H1 (cell line): Measurements from ENCODE around the gene GPN2. TPM values are rescaled to one million over a fixed set of nuclear protein-coding genes. Genes with fewer than 3 reads are reported as not detected.

Experiments used
- CTCF ChIA-PET: fragments of 300-600 bp; sonication (Branson Sonifier 250); formaldehyde crosslinking; loops from one replicate; lab custom pipeline; 2021; ENCODE audit not compliant: partially characterized antibody; lab: Charles Lee
- POLR2A ChIA-PET: fragments of 300-600 bp; sonication (Branson Sonifier 250); formaldehyde crosslinking; loops from one replicate; lab custom pipeline; 2021; ENCODE audit warnings: inconsistent platforms; ENCODE audit not compliant: partially characterized antibody; lab: Charles Lee
- DNase-seq, 2 experiments: peaks; one replicate each; pipeline versions ENCODE4 v3.0.0 to v3.0.0-alpha.2; 2010 to 2022; ENCODE audit warnings: low spot score in 2 of 2, low read depth in 1 of 2, mixed read lengths in 1 of 2
- FAIRE-seq: peaks from 2 replicates; lab custom pipeline; 2011; peaks lifted over from hg19 to GRCh38; lab: Jason Lieb, UNC
- H2AFZ ChIP-seq: 2 replicates; pipeline ENCODE4 v1.8.1; 2012; ENCODE audit warnings: low read length, inconsistent platforms
- H2AK5ac ChIP-seq: 2 replicates; pipeline ENCODE4 v1.6.1; 2013; ENCODE audit warnings: low read depth, low read length
- H2BK120ac ChIP-seq: replicated peaks from 2 replicates; pipeline ENCODE3; 2013; ENCODE audit warnings: low read depth, low read length, inconsistent platforms
- H2BK12ac ChIP-seq: 2 replicates; pipeline ENCODE4 v1.6.1; 2013; ENCODE audit warnings: low read depth, low read length
- H2BK15ac ChIP-seq: 2 replicates; pipeline ENCODE4 v1.6.1; 2013; ENCODE audit warnings: low read length
- H2BK20ac ChIP-seq: 2 replicates; pipeline ENCODE4 v1.6.1; 2013; ENCODE audit warnings: low read length
- H2BK5ac ChIP-seq: 2 replicates; pipeline ENCODE4 v1.6.1; 2013; ENCODE audit warnings: low read depth, low read length
- H3K14ac ChIP-seq: 2 replicates; pipeline ENCODE4 v1.6.1; 2013; ENCODE audit warnings: inconsistent platforms; ENCODE audit not compliant: insufficient read length
- H3K18ac ChIP-seq: 2 replicates; pipeline ENCODE4 v1.6.1; 2013; ENCODE audit warnings: low read length; ENCODE audit errors: extremely low read depth
- H3K23ac ChIP-seq: 2 replicates; pipeline ENCODE4 v1.6.1; 2013; ENCODE audit warnings: inconsistent platforms; ENCODE audit not compliant: insufficient read length
- H3K23me2 ChIP-seq: 2 replicates; pipeline ENCODE4 v1.6.1; 2013; ENCODE audit warnings: low read depth, low read length
- H3K27ac ChIP-seq: 2 replicates; pipeline ENCODE4 v1.6.1; 2011; ENCODE audit warnings: low read depth, low read length, inconsistent platforms
- H3K27me3 ChIP-seq, 4 experiments: replicated peaks in 1 of 4; 1 replicate in 1 of 4; 2 replicates in 3 of 4; pipeline versions ENCODE4 v1.6.1 to v1.8.1; 2011 to 2013; ENCODE audit warnings: low read length in 3 of 4, mild to moderate bottlenecking in 3 of 4, inconsistent platforms in 2 of 4, mixed read lengths in 2 of 4, moderate library complexity in 1 of 4; ENCODE audit not compliant: control insufficient read depth in 3 of 4, insufficient read depth in 3 of 4; ENCODE audit errors: extremely low read depth in 1 of 4
- H3K36me3 ChIP-seq, 4 experiments: 2 replicates each; pipeline versions ENCODE4 v1.6.1 to v1.8.1; 2011 to 2013; ENCODE audit warnings: mild to moderate bottlenecking in 4 of 4, low read length in 3 of 4, moderate library complexity in 2 of 4, control low read depth in 1 of 4, inconsistent platforms in 1 of 4; ENCODE audit not compliant: insufficient read depth in 4 of 4, control insufficient read depth in 2 of 4
- H3K4ac ChIP-seq: replicated peaks from 2 replicates; pipeline ENCODE3; 2013; ENCODE audit warnings: low read length, low read depth, mixed read lengths, inconsistent platforms; ENCODE audit not compliant: insufficient read length
- H3K4me1 ChIP-seq, 4 experiments: replicated peaks in 1 of 4; 1 replicate in 1 of 4; 2 replicates in 3 of 4; pipeline versions ENCODE4 v1.6.1 to v1.8.1; 2011 to 2013; ENCODE audit warnings: low read length in 3 of 4, inconsistent platforms in 2 of 4, mixed read lengths in 1 of 4; ENCODE audit not compliant: insufficient read depth in 4 of 4, control insufficient read depth in 3 of 4
- H3K4me2 ChIP-seq, 2 experiments: 2 replicates each; pipeline versions ENCODE4 v1.6.1 to v1.8.1; 2011 to 2013; ENCODE audit warnings: low read depth in 2 of 2, low read length in 2 of 2, control low read depth in 1 of 2, inconsistent platforms in 1 of 2, mild to moderate bottlenecking in 1 of 2; ENCODE audit not compliant: insufficient read depth in 1 of 2
- H3K4me3 ChIP-seq, 4 experiments: fragments of 200-600, 300-600 bp in 1 of 4; sonication (generic), shearing (Covaris generic), sonication (Bioruptor Twin) in 1 of 4; 2 replicates each; pipeline versions ENCODE4 v1.5.1 to v1.8.1; 2011 to 2016; ENCODE audit warnings: low read length in 4 of 4, low read depth in 3 of 4, control low read depth in 2 of 4, inconsistent platforms in 2 of 4, mild to moderate bottlenecking in 2 of 4, mixed read lengths in 1 of 4, moderate library complexity in 1 of 4; ENCODE audit not compliant: insufficient read depth in 2 of 4; ENCODE audit errors: extremely low read depth in 1 of 4
- H3K56ac ChIP-seq: replicated peaks from 2 replicates; pipeline ENCODE3; 2013; ENCODE audit warnings: low read depth, mild to moderate bottlenecking, mixed read lengths, low read length, inconsistent platforms; ENCODE audit not compliant: insufficient read length
- H3K79me1 ChIP-seq: 2 replicates; pipeline ENCODE4 v1.6.1; 2013; ENCODE audit warnings: low read depth, low read length, control low read depth
- H3K79me2 ChIP-seq, 2 experiments: 2 replicates each; pipeline versions ENCODE4 v1.6.1 to v1.8.1; 2012 to 2013; ENCODE audit warnings: low read length in 2 of 2, mild to moderate bottlenecking in 2 of 2, inconsistent platforms in 1 of 2; ENCODE audit not compliant: insufficient read depth in 2 of 2, control insufficient read depth in 1 of 2
- H3K9ac ChIP-seq, 4 experiments: replicated peaks in 1 of 4; 1 replicate in 1 of 4; 2 replicates in 3 of 4; pipeline versions ENCODE4 v1.6.1 to v1.8.1; 2011 to 2013; ENCODE audit warnings: low read depth in 3 of 4, low read length in 3 of 4, control low read depth in 2 of 4, mild to moderate bottlenecking in 2 of 4, moderate library complexity in 2 of 4, inconsistent platforms in 1 of 4; ENCODE audit errors: extremely low read depth in 1 of 4
- H3K9me3 ChIP-seq, 2 experiments: 2 replicates each; pipeline versions ENCODE4 v1.6.1 to v1.8.1; 2012 to 2013; ENCODE audit warnings: mild to moderate bottlenecking in 2 of 2, moderate library complexity in 2 of 2, control low read depth in 1 of 2, inconsistent platforms in 1 of 2, low read depth in 1 of 2, low read length in 1 of 2, mixed read lengths in 1 of 2; ENCODE audit not compliant: insufficient read depth in 2 of 2
- H4K20me1 ChIP-seq, 2 experiments: replicated peaks in 1 of 2; 2 replicates each; pipeline versions ENCODE3 to v1.8.1; 2011 to 2013; ENCODE audit warnings: inconsistent platforms in 2 of 2, low read length in 2 of 2, mild to moderate bottlenecking in 1 of 2; ENCODE audit not compliant: insufficient read depth in 2 of 2, control insufficient read depth in 1 of 2
- H4K5ac ChIP-seq: 2 replicates; pipeline ENCODE4 v1.6.1; 2013; ENCODE audit warnings: low read length, low read depth, mixed read lengths, inconsistent platforms; ENCODE audit not compliant: insufficient read length
- H4K8ac ChIP-seq: 2 replicates; pipeline ENCODE4 v1.8.0; 2013; ENCODE audit warnings: mild to moderate bottlenecking, moderate library complexity, low read length, inconsistent platforms; ENCODE audit not compliant: insufficient read depth; ENCODE audit errors: extremely low read depth
- H4K91ac ChIP-seq: replicated peaks from 2 replicates; pipeline ENCODE3; 2013; ENCODE audit warnings: low read length, mixed read lengths, inconsistent platforms; ENCODE audit not compliant: insufficient read length
- ATF2 ChIP-seq: IDR thresholded peaks from 2 replicates; pipeline ENCODE4 v1.6.1; 2012; ENCODE audit warnings: low read length, inconsistent platforms
- BRCA1 ChIP-seq: IDR thresholded peaks from 2 replicates; pipeline ENCODE4 v1.6.1; 2012; ENCODE audit warnings: low read depth, low read length, improper control_type of control experiment
- EZH2 ChIP-seq: fragments of 200-600 bp; sonication (generic); IDR thresholded peaks from 2 replicates; pipeline ENCODE4 v1.7.1; 2012; ENCODE audit warnings: low read depth, mild to moderate bottlenecking, moderate library complexity, low read length, inconsistent platforms; ENCODE audit not compliant: severe bottlenecking
- JUND ChIP-seq: IDR thresholded peaks from 2 replicates; pipeline ENCODE4 v1.6.1; 2011; ENCODE audit warnings: mild to moderate bottlenecking, improper control_type of control experiment, low read length
- NANOG ChIP-seq: IDR thresholded peaks from 2 replicates; pipeline ENCODE4 v1.6.1; 2011; ENCODE audit warnings: low read length, low read depth, mild to moderate bottlenecking, inconsistent platforms; ENCODE audit not compliant: insufficient read depth, poor library complexity, severe bottlenecking
- PHF8 ChIP-seq: fragments of 200-600 bp; sonication (generic); conservative IDR thresholded peaks from 2 replicates; pipeline ENCODE4 v1.7.1; 2012; ENCODE audit warnings: low read depth, mild to moderate bottlenecking, inconsistent platforms, low read length, moderate library complexity
- POLR2AphosphoS5 ChIP-seq: IDR thresholded peaks from 2 replicates; pipeline ENCODE4 v1.6.1; 2011; ENCODE audit warnings: low read depth, low read length
- SIRT6 ChIP-seq: IDR thresholded peaks from one replicate; pipeline ENCODE4 v1.7.1; 2012; ENCODE audit warnings: low read length, inconsistent platforms
- TAF7 ChIP-seq: optimal IDR thresholded peaks from 2 replicates; pipeline ENCODE3; 2011; ENCODE audit warnings: low read depth, mild to moderate bottlenecking, inconsistent platforms, low read length, moderate library complexity, borderline replicate concordance
- WGBS, 2 experiments: shearing (Covaris generic) in 1 of 2; methylation state at CpG; one replicate each; pipeline versions ENCODE4 v1.1.6 to v1.1.7; 2013 to 2015; ENCODE audit warnings: low lambda C conversion rate in 2 of 2, mixed read lengths in 2 of 2, inconsistent platforms in 1 of 2, low coverage in 1 of 2, missing lambda C conversion rate in 1 of 2; ENCODE audit not compliant: insufficient replicate concordance in 2 of 2, insufficient coverage in 1 of 2, insufficient read length in 1 of 2; ENCODE audit errors: extremely low coverage in 1 of 2, missing lambda C conversion rate in 1 of 2; 5-methylcytosine and 5-hydroxymethylcytosine counted together
- polyA plus RNA-seq, 7 experiments: library from polyadenylated mRNA; depleted of rRNA in 3 of 7; stranded (reverse) in 5 of 7; unstranded in 2 of 7; fragments of >200 nt in 5 of 7; fragments of 200-250 nt in 2 of 7; gene quantifications; 1 replicate in 5 of 7; 2 replicates in 1 of 7; 4 replicates in 1 of 7; pipeline versions ENCODE4 v1.2.1 to v1.2.3, GENCODE V29; 2011 to 2013; ENCODE audit warnings: missing spikeins in 2 of 7, mixed read lengths in 2 of 7
- total RNA-seq: library from RNA; stranded (reverse); fragmentation: NEBNext Ultra II Directional; extraction: Animal tissue kit (Norgen Biotek cat#: 25700); gene quantifications from 2 replicates; pipeline ENCODE4 v1.2.1, GENCODE V29; 2021
- TF ChIP-seq, protein P1 (sequence below), 3 experiments: IDR thresholded peaks; 1 replicate in 2 of 3; 2 replicates in 1 of 3; pipeline versions ENCODE4 v1.5.1 to v1.6.1; 2011; ENCODE audit warnings: low read length in 3 of 3, mild to moderate bottlenecking in 3 of 3, inconsistent platforms in 2 of 3, low read depth in 1 of 3, moderate library complexity in 1 of 3; ENCODE audit not compliant: insufficient read depth in 1 of 3; ENCODE audit errors: control extremely low read depth in 1 of 3

Gene GPN2
- total and polyA plus RNA-seq, 2 of the 8 experiments (the other 6 are each of a cell fraction or from before 2014, with no cell fraction given): 27.3 to 36.8 TPM

GRCh38 chr1:26912147-26912490 is 22.0 kb upstream of the GPN2 start:
- no peaks in the 10 kb centered on the region for H3K4me1 ChIP-seq
- no peak overlapping the region for H2BK5ac ChIP-seq
- no peaks in the 10 kb centered on the region for H3K9me3 ChIP-seq
- DNase-seq (no peak), FAIRE-seq (no peak)
- H3K18ac ChIP-seq: no peak overlapping the region
- ChIA-PET POLR2A (interaction anchor here (2.1 to 2.5 kb wide), 2 partner anchors 8 to 10 kb away, joined by 7 to 9 read pairs; partner anchors contain the start of gene NUDC), CTCF (no interaction called here)
- no peak overlapping the region for H4K8ac ChIP-seq
- no peak overlapping the region for H2AFZ ChIP-seq
- no peak overlapping the region for H3K23ac ChIP-seq
- H3K4me3 ChIP-seq: no peak overlapping the region
- H3K4ac ChIP-seq: no peak overlapping the region
- 66% methylated on average over 2 of the region's 2 CpGs; no CpG with 5 or more reads in 1 of the 2 experiments for WGBS, 2 experiments
- H2BK20ac ChIP-seq: no peak overlapping the region
- H3K14ac ChIP-seq: no peak overlapping the region
- peaks cover 0 to 2% of the 10 kb centered on the region in 2 experiments for H4K20me1 ChIP-seq
- no peak overlapping the region for H3K9ac ChIP-seq
- peaks cover 0 to 2% (median 0%) of the 10 kb centered on the region in 4 experiments; a peak in 2 of 7 replicates for H3K27me3 ChIP-seq
- no peak overlapping the region for H3K27ac ChIP-seq
- H3K23me2 ChIP-seq: no peaks in the 10 kb centered on the region
- H3K36me3 ChIP-seq: no peaks in the 10 kb centered on the region
- no peak overlapping the region for H4K91ac ChIP-seq
- no peak overlapping the region for H3K56ac ChIP-seq
- no peaks in the 10 kb centered on the region for H3K79me1 ChIP-seq
- H2BK12ac ChIP-seq: no peak overlapping the region
- no peak overlapping the region for H2AK5ac ChIP-seq
- H2BK15ac ChIP-seq: no peak overlapping the region
- H2BK120ac ChIP-seq: no peak overlapping the region
- H3K79me2 ChIP-seq: no peaks in the 10 kb centered on the region
- H4K5ac ChIP-seq: no peak overlapping the region
- no peak overlapping the region for H3K4me2 ChIP-seq
- TF ChIP-seq NANOG (no peak), EZH2 (no peak), PHF8 (no peak), BRCA1 (no peak), POLR2AphosphoS5 (no peak), SIRT6 (no peak), TAF7 (no peak), JUND (no peak), ATF2 (no peak)
- TF ChIP-seq, protein P1, sequence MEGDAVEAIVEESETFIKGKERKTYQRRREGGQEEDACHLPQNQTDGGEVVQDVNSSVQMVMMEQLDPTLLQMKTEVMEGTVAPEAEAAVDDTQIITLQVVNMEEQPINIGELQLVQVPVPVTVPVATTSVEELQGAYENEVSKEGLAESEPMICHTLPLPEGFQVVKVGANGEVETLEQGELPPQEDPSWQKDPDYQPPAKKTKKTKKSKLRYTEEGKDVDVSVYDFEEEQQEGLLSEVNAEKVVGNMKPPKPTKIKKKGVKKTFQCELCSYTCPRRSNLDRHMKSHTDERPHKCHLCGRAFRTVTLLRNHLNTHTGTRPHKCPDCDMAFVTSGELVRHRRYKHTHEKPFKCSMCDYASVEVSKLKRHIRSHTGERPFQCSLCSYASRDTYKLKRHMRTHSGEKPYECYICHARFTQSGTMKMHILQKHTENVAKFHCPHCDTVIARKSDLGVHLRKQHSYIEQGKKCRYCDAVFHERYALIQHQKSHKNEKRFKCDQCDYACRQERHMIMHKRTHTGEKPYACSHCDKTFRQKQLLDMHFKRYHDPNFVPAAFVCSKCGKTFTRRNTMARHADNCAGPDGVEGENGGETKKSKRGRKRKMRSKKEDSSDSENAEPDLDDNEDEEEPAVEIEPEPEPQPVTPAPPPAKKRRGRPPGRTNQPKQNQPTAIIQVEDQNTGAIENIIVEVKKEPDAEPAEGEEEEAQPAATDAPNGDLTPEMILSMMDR (IDR thresholded peaks at IDR 0.05; ENCODE audit: control extremely low read depth in 1 of 3, insufficient read depth in 1 of 3, low read depth in 1 of 3, low read length in 3 of 3): no peak
